ENCODE measurements around the gene SLC6A17.

SLC6A17 gene

DNA sequence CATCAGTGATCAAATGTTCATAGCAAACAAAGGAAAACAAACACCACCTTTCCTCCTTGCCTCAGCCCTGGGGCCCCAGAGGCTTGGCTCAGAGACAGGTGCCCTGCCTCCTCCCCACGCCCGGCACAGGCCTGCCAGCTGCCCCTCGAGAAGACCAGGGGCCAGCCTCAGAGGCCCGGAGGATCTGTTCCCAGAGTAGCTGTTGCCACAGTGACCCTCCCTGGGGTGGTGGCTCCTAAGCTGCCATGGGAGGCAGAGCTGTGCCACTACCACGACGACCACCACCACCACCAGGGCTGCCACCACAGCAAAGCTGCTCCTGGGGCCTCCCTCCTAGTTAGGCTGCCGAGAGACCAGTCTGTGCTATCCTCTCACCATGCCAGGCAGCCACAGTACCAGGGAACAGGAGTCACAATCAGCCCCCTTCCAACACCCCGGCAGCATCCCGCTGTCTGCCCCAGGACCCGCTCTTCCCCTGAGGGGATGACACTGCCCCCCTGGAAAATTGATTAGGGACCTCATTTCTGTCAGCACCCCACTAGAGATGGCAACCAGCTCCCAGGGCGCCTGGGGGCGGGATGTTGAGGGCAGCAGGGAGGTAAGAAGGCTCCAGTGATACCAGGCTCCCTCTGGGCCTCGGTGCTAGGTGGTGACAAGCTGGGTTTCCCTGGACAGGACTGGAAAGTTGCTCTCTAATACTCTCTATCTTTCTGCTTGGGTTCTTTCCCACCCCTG, 90.3 kb downstream of the SLC6A17 start:
- no peaks in the 10 kb centered on the region for H3K36me3 ChIP-seq (ENCODE audit: control insufficient read depth in 1 of 2, insufficient read depth in 2 of 2, low read length in 2 of 2)
- no CpG with 5 or more reads among the region's 13 CpGs for WGBS (ENCODE audit: extremely low coverage, insufficient coverage, insufficient read length)
- no peak overlapping the region for H4K91ac ChIP-seq (ENCODE audit: low read depth, low read length)
- H3K23ac ChIP-seq (ENCODE audit: low read length), result no peak overlapping the region
- no peaks in the 10 kb centered on the region for H3K79me2 ChIP-seq (ENCODE audit: control insufficient read depth, insufficient read depth, low read length, poor library complexity)
- H3K18ac ChIP-seq (ENCODE audit: low read length), result no peak overlapping the region
- H3K9ac ChIP-seq (ENCODE audit: low read length), result no peak overlapping the region
- H3K4ac ChIP-seq (ENCODE audit: low read depth, low read length), result no peak overlapping the region
- H2BK12ac ChIP-seq (ENCODE audit: low read length), result no peak overlapping the region
- H3K79me1 ChIP-seq (ENCODE audit: low read length), result no peaks in the 10 kb centered on the region
- H3K27me3 ChIP-seq (ENCODE audit: insufficient read depth, low read length), result no peaks in the 10 kb centered on the region
- no peaks in the 10 kb centered on the region for H3K4me1 ChIP-seq (ENCODE audit: control insufficient read depth in 1 of 2, insufficient read depth in 2 of 2, low read length in 2 of 2)
- no peak overlapping the region for H4K12ac ChIP-seq (ENCODE audit: low read depth, low read length)
- no peak overlapping the region for H2AK5ac ChIP-seq (ENCODE audit: low read length)
- H2AFZ ChIP-seq (ENCODE audit: insufficient read depth, low read length, poor library complexity), result no peak overlapping the region
- H2BK5ac ChIP-seq (ENCODE audit: low read depth, low read length, poor library complexity), result no peak overlapping the region
- H3K4me2 ChIP-seq (ENCODE audit: low read length), result no peak overlapping the region
- H2BK120ac ChIP-seq (ENCODE audit: insufficient read depth, low read length, poor library complexity), result no peak overlapping the region
- no peak overlapping the region for H3K27ac ChIP-seq (ENCODE audit: low read depth, low read length)
- no peak for DNase-seq
- H4K8ac ChIP-seq (ENCODE audit: low read depth, low read length), result no peak overlapping the region
- no peak overlapping the region for H3K14ac ChIP-seq (ENCODE audit: low read length)
- H3K9me3 ChIP-seq (ENCODE audit: insufficient read depth, low read depth, low read length), result no peaks in the 10 kb centered on the region
- no peak overlapping the region for H3K4me3 ChIP-seq (ENCODE audit: low read depth, low read length)

DNA sequence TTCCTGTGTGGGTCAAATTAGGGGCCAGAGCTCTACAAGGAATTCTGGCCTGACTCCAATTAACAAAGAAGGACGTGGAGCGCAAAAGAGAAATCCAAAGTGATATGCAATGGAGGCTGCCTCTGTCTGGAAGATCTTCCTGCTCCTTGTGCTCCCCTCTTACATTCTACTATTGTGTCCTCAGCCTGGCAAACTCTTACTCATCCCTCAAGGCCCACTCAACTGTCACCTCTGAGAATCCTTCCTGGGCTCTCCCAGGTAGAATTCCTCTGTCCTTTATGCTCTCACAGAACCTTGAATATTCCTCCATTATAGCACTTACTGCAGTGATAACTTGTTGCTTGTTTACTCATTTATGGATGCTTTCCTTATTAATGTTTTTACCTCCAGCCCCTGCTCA, 91.2 kb downstream of the SLC6A17 start:
- H2AK5ac ChIP-seq (ENCODE audit: low read length), result no peak overlapping the region
- no peak overlapping the region for H4K91ac ChIP-seq (ENCODE audit: low read depth, low read length)
- no peak overlapping the region for H3K4me3 ChIP-seq (ENCODE audit: low read depth, low read length)
- H2BK12ac ChIP-seq (ENCODE audit: low read length), result no peak overlapping the region
- H3K4me2 ChIP-seq (ENCODE audit: low read length), result no peak overlapping the region
- no peak for DNase-seq
- H3K14ac ChIP-seq (ENCODE audit: low read length), result no peak overlapping the region
- H3K18ac ChIP-seq (ENCODE audit: low read length), result no peak overlapping the region
- no CpG with 5 or more reads among the region's 2 CpGs for WGBS (ENCODE audit: extremely low coverage, insufficient coverage, insufficient read length)
- H3K79me1 ChIP-seq (ENCODE audit: low read length), result no peaks in the 10 kb centered on the region
- no peak overlapping the region for H2BK5ac ChIP-seq (ENCODE audit: low read depth, low read length, poor library complexity)
- H3K4me1 ChIP-seq (ENCODE audit: control insufficient read depth in 1 of 2, insufficient read depth in 2 of 2, low read length in 2 of 2), result no peaks in the 10 kb centered on the region
- no peak overlapping the region for H3K9ac ChIP-seq (ENCODE audit: low read length)
- no peaks in the 10 kb centered on the region for H3K27me3 ChIP-seq (ENCODE audit: insufficient read depth, low read length)
- H2AFZ ChIP-seq (ENCODE audit: insufficient read depth, low read length, poor library complexity), result no peak overlapping the region
- no peak overlapping the region for H3K23ac ChIP-seq (ENCODE audit: low read length)
- no peak overlapping the region for H4K12ac ChIP-seq (ENCODE audit: low read depth, low read length)
- no peak overlapping the region for H3K4ac ChIP-seq (ENCODE audit: low read depth, low read length)
- H2BK120ac ChIP-seq (ENCODE audit: insufficient read depth, low read length, poor library complexity), result no peak overlapping the region
- H3K36me3 ChIP-seq (ENCODE audit: control insufficient read depth in 1 of 2, insufficient read depth in 2 of 2, low read length in 2 of 2), result no peaks in the 10 kb centered on the region
- no peak overlapping the region for H3K27ac ChIP-seq (ENCODE audit: low read depth, low read length)
- no peak overlapping the region for H4K8ac ChIP-seq (ENCODE audit: low read depth, low read length)
- H3K9me3 ChIP-seq (ENCODE audit: insufficient read depth, low read depth, low read length), result no peaks in the 10 kb centered on the region
- H3K79me2 ChIP-seq (ENCODE audit: control insufficient read depth, insufficient read depth, low read length, poor library complexity), result no peaks in the 10 kb centered on the region

DNA sequence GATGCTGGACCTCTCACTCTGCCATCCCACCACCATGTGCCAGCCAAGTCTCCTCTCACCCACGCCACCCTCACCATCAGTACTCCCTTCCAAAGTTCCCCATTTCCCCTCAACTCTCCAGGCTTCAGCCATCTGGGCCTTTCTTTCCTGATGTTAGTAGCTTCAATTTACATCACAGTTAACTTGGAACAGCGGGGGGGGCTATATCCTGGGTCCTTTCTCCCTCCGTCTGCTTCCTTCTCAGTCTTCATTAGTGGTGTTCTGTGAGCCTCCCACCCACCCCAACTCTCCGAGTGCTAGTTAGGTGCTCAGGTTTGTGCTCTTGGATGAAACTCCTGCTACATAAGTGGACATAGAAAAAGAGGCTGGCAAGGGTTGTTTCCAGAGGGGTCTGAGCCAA, 91.8 kb downstream of the SLC6A17 start:
- no peaks in the 10 kb centered on the region for H3K79me2 ChIP-seq (ENCODE audit: control insufficient read depth, insufficient read depth, low read length, poor library complexity)
- H3K23ac ChIP-seq (ENCODE audit: low read length), result no peak overlapping the region
- H3K9ac ChIP-seq (ENCODE audit: low read length), result no peak overlapping the region
- no peak overlapping the region for H4K91ac ChIP-seq (ENCODE audit: low read depth, low read length)
- H3K4me3 ChIP-seq (ENCODE audit: low read depth, low read length), result no peak overlapping the region
- H4K12ac ChIP-seq (ENCODE audit: low read depth, low read length), result no peak overlapping the region
- H3K4ac ChIP-seq (ENCODE audit: low read depth, low read length), result no peak overlapping the region
- no peak overlapping the region for H2BK12ac ChIP-seq (ENCODE audit: low read length)
- H3K36me3 ChIP-seq (ENCODE audit: control insufficient read depth in 1 of 2, insufficient read depth in 2 of 2, low read length in 2 of 2), result no peaks in the 10 kb centered on the region
- H2BK120ac ChIP-seq (ENCODE audit: insufficient read depth, low read length, poor library complexity), result no peak overlapping the region
- no peak overlapping the region for H3K14ac ChIP-seq (ENCODE audit: low read length)
- H2BK5ac ChIP-seq (ENCODE audit: low read depth, low read length, poor library complexity), result no peak overlapping the region
- H3K9me3 ChIP-seq (ENCODE audit: insufficient read depth, low read depth, low read length), result no peaks in the 10 kb centered on the region
- no peaks in the 10 kb centered on the region for H3K4me1 ChIP-seq (ENCODE audit: control insufficient read depth in 1 of 2, insufficient read depth in 2 of 2, low read length in 2 of 2)
- H3K79me1 ChIP-seq (ENCODE audit: low read length), result no peaks in the 10 kb centered on the region
- H3K4me2 ChIP-seq (ENCODE audit: low read length), result no peak overlapping the region
- no peak overlapping the region for H4K8ac ChIP-seq (ENCODE audit: low read depth, low read length)
- H3K27ac ChIP-seq (ENCODE audit: low read depth, low read length), result no peak overlapping the region
- no peak overlapping the region for H3K18ac ChIP-seq (ENCODE audit: low read length)
- H3K27me3 ChIP-seq (ENCODE audit: insufficient read depth, low read length), result no peaks in the 10 kb centered on the region
- H2AK5ac ChIP-seq (ENCODE audit: low read length), result no peak overlapping the region
- no CpG with 5 or more reads among the region's 4 CpGs for WGBS (ENCODE audit: extremely low coverage, insufficient coverage, insufficient read length)
- H2AFZ ChIP-seq (ENCODE audit: insufficient read depth, low read length, poor library complexity), result no peak overlapping the region
- DNase-seq, result no peak

DNA sequence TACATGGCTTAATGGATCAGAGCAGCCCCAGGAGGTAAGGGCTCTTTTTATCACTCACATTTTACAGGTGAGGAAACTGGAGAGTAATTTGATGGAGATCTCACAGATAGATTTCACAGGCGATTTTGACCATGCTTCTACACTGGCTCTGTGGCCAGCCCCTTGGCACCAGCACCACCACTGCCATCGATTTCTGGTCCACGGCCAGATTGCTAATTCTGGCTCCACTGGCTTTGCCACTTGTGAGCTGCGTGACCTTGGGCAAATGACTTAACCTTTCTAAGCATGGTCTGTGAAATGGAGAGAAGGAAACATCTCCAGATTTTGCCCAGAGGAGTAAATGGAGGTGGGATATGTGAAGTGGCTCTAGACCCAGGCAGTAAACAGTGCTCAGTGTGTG, 92.4 kb downstream of the SLC6A17 start:
- no CpG with 5 or more reads among the region's 4 CpGs for WGBS (ENCODE audit: extremely low coverage, insufficient coverage, insufficient read length)
- H3K27me3 ChIP-seq (ENCODE audit: insufficient read depth, low read length), result no peaks in the 10 kb centered on the region

More for the DNA sequence above, 92.4 kb downstream of the SLC6A17 start:
- Histone ChIP-seq H2AFZ (ENCODE audit: insufficient read depth, low read length, poor library complexity) (no peak overlapping the region), H3K9me3 (ENCODE audit: insufficient read depth, low read depth, low read length) (no peaks in the 10 kb centered on the region), H3K36me3 (ENCODE audit: control insufficient read depth in 1 of 2, insufficient read depth in 2 of 2, low read length in 2 of 2) (no peaks in the 10 kb centered on the region), H3K18ac (ENCODE audit: low read length) (no peak overlapping the region), H3K79me1 (ENCODE audit: low read length) (no peaks in the 10 kb centered on the region), H4K8ac (ENCODE audit: low read depth, low read length) (no peak overlapping the region), H3K79me2 (ENCODE audit: control insufficient read depth, insufficient read depth, low read length, poor library complexity) (no peaks in the 10 kb centered on the region), H3K4me2 (ENCODE audit: low read length) (no peak overlapping the region), H3K4me1 (ENCODE audit: control insufficient read depth in 1 of 2, insufficient read depth in 2 of 2, low read length in 2 of 2) (no peaks in the 10 kb centered on the region), H3K9ac (ENCODE audit: low read length) (no peak overlapping the region), H2BK5ac (ENCODE audit: low read depth, low read length, poor library complexity) (no peak overlapping the region), H3K4ac (ENCODE audit: low read depth, low read length) (no peak overlapping the region), H3K23ac (ENCODE audit: low read length) (no peak overlapping the region), H4K12ac (ENCODE audit: low read depth, low read length) (no peak overlapping the region), H2AK5ac (ENCODE audit: low read length) (no peak overlapping the region), H2BK12ac (ENCODE audit: low read length) (no peak overlapping the region), H3K14ac (ENCODE audit: low read length) (no peak overlapping the region), H2BK120ac (ENCODE audit: insufficient read depth, low read length, poor library complexity) (no peak overlapping the region), H4K91ac (ENCODE audit: low read depth, low read length) (no peak overlapping the region), H3K27ac (ENCODE audit: low read depth, low read length) (no peak overlapping the region), H3K4me3 (ENCODE audit: low read depth, low read length) (no peak overlapping the region)
- no peak for DNase-seq

Data from trophoblast cell (in vitro differentiated cells and primary cell).